Measurements from ENCODE around the gene SIVA1. TPM values are rescaled to one million over a fixed set of nuclear protein-coding genes. Genes with fewer than 3 reads are reported as not detected.

The SIVA1 gene
- total RNA-seq, 3 donors from 2014 or later (not counting 1 experiment from before 2014, with no cell fraction given) = 59.7 to 74.8 (median 59.8) TPM

DNA sequence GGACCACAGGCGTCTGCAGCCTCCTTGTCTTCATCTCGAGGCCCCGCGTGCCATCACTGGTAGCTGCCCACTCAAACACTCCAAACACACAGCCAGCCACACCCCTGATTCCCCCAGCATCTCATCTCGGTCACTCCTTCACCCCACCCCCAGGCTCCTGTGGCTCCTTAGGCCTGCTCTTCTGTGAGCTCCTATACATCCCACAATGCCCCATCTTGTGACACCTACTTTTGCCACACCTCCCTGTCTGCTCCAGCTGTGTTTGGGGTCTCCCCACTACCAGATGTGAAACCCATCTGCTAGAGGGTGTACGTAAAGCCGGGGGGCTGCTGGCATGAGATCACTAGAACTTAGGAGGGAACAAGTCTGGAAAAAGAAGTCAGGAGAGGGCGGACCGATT, 38.5 kb downstream of the SIVA1 start:
- Mint-ChIP-seq H3K27ac (peak overlapping the region in 1 of 2 donors; percentile 37), H3K4me3 (peak overlapping the region; percentile 58), H3K36me3 (no peaks in the 10 kb centered on the region), H3K27me3 (ENCODE audit: low read depth in 2 of 2) (no peaks in the 10 kb centered on the region), H3K4me1 (peaks cover 19 to 69% of the 10 kb centered on the region in 2 donors), H3K9me3 (no peaks in the 10 kb centered on the region)
- Histone ChIP-seq H3K9me3 (ENCODE audit: control insufficient read depth, insufficient read depth, low read length) (no peaks in the 10 kb centered on the region), H3K4me3 (ENCODE audit: low read length) (no peak overlapping the region), H3K27ac (ENCODE audit: low read length) (no peak overlapping the region), H3K27me3 (ENCODE audit: control insufficient read depth, insufficient read depth, low read length) (no peaks in the 10 kb centered on the region), H3K36me3 (ENCODE audit: control insufficient read depth, insufficient read depth, low read length) (peaks cover 27% of the 10 kb centered on the region), H3K4me1 (ENCODE audit: control insufficient read depth, insufficient read depth, low read length) (peaks cover 68% of the 10 kb centered on the region)
- ATAC-seq (no peak), DNase-seq (no peak)
- TF ChIP-seq, protein P1, sequence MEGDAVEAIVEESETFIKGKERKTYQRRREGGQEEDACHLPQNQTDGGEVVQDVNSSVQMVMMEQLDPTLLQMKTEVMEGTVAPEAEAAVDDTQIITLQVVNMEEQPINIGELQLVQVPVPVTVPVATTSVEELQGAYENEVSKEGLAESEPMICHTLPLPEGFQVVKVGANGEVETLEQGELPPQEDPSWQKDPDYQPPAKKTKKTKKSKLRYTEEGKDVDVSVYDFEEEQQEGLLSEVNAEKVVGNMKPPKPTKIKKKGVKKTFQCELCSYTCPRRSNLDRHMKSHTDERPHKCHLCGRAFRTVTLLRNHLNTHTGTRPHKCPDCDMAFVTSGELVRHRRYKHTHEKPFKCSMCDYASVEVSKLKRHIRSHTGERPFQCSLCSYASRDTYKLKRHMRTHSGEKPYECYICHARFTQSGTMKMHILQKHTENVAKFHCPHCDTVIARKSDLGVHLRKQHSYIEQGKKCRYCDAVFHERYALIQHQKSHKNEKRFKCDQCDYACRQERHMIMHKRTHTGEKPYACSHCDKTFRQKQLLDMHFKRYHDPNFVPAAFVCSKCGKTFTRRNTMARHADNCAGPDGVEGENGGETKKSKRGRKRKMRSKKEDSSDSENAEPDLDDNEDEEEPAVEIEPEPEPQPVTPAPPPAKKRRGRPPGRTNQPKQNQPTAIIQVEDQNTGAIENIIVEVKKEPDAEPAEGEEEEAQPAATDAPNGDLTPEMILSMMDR (IDR thresholded peaks at IDR 0.05) = no peak
- intact Hi-C loops (cut with micrococcal nuclease) = no loop called here
- 93% methylated on average over 9 of the region's 9 CpGs for WGBS (ENCODE audit: insufficient coverage)

GRCh38 chr14:104792101-104792884, 39.3 kb downstream of the SIVA1 start:
- H3K4me1 Mint-ChIP-seq = peaks cover 19 to 61% of the 10 kb centered on the region in 2 donors
- Histone ChIP-seq H3K36me3 (ENCODE audit: control insufficient read depth, insufficient read depth, low read length) (peaks cover 27% of the 10 kb centered on the region), H3K4me1 (ENCODE audit: control insufficient read depth, insufficient read depth, low read length) (peaks cover 60% of the 10 kb centered on the region), H3K4me3 (ENCODE audit: low read length) (no peak overlapping the region), H3K9me3 (ENCODE audit: control insufficient read depth, insufficient read depth, low read length) (no peaks in the 10 kb centered on the region), H3K27ac (ENCODE audit: low read length) (no peak overlapping the region), H3K27me3 (ENCODE audit: control insufficient read depth, insufficient read depth, low read length) (no peaks in the 10 kb centered on the region)
- TF ChIP-seq, protein P1 (IDR thresholded peaks at IDR 0.05) = no peak
- no peak for DNase-seq
- ATAC-seq = no peak
- H3K27ac Mint-ChIP-seq = peak overlapping the region; percentile 41 to 59
- intact Hi-C loops (cut with micrococcal nuclease) = no loop called here
- H3K9me3 Mint-ChIP-seq = no peaks in the 10 kb centered on the region
- no peaks in the 10 kb centered on the region for H3K27me3 Mint-ChIP-seq (ENCODE audit: low read depth in 2 of 2)
- WGBS (ENCODE audit: insufficient coverage) = 93% methylated on average over 25 of the region's 25 CpGs
- peak overlapping the region; percentile 93 for H3K4me3 Mint-ChIP-seq
- no peaks in the 10 kb centered on the region for H3K36me3 Mint-ChIP-seq

DNA sequence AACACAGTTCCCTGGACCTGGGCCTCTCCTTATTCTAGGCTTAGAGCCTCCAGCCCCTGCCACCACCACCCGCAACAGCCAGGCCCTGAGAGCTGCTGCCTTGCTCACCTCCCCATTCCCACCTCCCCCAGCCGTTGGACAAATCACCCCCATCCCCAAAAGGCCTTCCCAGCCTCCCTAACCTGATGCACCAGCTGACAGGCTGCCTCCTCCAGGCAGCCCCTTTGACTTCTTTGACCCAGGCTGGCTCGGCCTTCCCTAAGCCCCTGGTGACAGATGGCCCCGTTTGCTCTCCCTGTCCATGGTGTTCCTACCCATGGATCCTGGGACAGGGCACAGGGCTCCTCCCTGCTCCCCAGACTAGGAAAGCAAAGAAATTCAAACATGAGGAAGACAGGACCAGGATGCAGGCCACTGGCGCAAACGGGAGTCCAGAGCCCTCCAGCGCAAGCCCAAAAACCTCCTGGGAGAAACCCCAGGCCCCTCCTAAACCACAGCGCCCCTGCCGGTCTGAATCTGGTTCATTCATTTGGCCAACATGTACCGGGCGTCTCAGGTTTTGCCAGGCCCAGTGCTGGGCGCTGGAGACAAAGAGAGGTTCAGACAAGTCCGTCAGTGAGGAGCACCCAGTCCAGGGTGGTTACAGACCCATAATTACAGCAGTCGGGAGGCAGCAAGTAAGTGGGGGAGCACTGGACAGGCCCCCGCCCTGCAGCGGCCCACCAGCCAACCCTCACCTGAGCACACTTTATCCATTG, 40.2 kb downstream of the SIVA1 start:
- no peaks in the 10 kb centered on the region for H3K9me3 Mint-ChIP-seq
- H3K27ac Mint-ChIP-seq = peak overlapping the region; percentile 59 to 85
- H3K4me3 Mint-ChIP-seq = peak overlapping the region; percentile 93
- no peaks in the 10 kb centered on the region for H3K27me3 ChIP-seq (ENCODE audit: control insufficient read depth, insufficient read depth, low read length)
- intact Hi-C loops (cut with micrococcal nuclease) = no loop called here
- TF ChIP-seq, protein P1 (IDR thresholded peaks at IDR 0.05) = no peak
- no peak overlapping the region for H3K27ac ChIP-seq (ENCODE audit: low read length)
- WGBS (ENCODE audit: insufficient coverage) = 90% methylated on average over 16 of the region's 16 CpGs
- DNase-seq (no peak), ATAC-seq (no peak)
- H3K36me3 ChIP-seq (ENCODE audit: control insufficient read depth, insufficient read depth, low read length) = peaks cover 27% of the 10 kb centered on the region
- no peaks in the 10 kb centered on the region for H3K36me3 Mint-ChIP-seq
- H3K27me3 Mint-ChIP-seq (ENCODE audit: low read depth in 2 of 2) = no peaks in the 10 kb centered on the region
- peaks cover 19 to 59% of the 10 kb centered on the region in 2 donors for H3K4me1 Mint-ChIP-seq
- H3K4me1 ChIP-seq (ENCODE audit: control insufficient read depth, insufficient read depth, low read length) = peaks cover 52% of the 10 kb centered on the region
- H3K9me3 ChIP-seq (ENCODE audit: control insufficient read depth, insufficient read depth, low read length) = no peaks in the 10 kb centered on the region
- H3K4me3 ChIP-seq (ENCODE audit: low read length) = no peak overlapping the region
